GM20000 (cell line): ENCODE results near the gene HTR3C.

Experiments used
- DNase-seq: peaks from one replicate; pipeline ENCODE4 v3.0.0; 2012; ENCODE audit warnings: low spot score
- TF ChIP-seq, protein P1 (sequence below): IDR thresholded peaks from 2 replicates; pipeline ENCODE4 v1.5.1; 2012; ENCODE audit warnings: mild to moderate bottlenecking, control low read depth; ENCODE audit errors: extremely low read depth, missing control alignments

HTR3C gene

DNA sequence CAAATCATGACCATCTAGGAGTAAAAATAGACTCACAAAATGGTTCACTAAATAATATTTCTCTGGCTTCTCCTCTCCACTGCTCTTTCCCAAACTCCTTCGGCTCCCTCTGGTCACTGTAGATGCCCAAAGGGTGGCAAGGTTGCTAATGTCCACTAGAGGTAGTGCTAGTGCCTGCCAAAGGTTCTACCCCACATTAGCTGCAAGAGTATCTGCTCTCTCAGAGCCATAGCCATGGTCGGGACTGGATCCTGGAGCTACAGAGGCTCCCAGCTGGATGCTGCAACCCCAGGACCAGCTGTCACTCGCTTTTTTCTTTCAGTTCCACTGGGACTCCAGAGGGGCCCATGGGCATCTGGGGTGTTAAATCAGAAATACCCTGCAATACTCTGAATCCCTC lies 12.8 kb upstream of the HTR3C start:
- TF ChIP-seq, protein P1, sequence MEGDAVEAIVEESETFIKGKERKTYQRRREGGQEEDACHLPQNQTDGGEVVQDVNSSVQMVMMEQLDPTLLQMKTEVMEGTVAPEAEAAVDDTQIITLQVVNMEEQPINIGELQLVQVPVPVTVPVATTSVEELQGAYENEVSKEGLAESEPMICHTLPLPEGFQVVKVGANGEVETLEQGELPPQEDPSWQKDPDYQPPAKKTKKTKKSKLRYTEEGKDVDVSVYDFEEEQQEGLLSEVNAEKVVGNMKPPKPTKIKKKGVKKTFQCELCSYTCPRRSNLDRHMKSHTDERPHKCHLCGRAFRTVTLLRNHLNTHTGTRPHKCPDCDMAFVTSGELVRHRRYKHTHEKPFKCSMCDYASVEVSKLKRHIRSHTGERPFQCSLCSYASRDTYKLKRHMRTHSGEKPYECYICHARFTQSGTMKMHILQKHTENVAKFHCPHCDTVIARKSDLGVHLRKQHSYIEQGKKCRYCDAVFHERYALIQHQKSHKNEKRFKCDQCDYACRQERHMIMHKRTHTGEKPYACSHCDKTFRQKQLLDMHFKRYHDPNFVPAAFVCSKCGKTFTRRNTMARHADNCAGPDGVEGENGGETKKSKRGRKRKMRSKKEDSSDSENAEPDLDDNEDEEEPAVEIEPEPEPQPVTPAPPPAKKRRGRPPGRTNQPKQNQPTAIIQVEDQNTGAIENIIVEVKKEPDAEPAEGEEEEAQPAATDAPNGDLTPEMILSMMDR, result no peak
- no peak for DNase-seq

GRCh38 chr3:184042617-184043016 lies 10.2 kb upstream of the HTR3C start:
- no peak for DNase-seq
- TF ChIP-seq, protein P1, result no peak

GRCh38 chr3:184045995-184046394 lies 6.9 kb upstream of the HTR3C start:
- no peak for DNase-seq
- TF ChIP-seq, protein P1, result no peak

DNA sequence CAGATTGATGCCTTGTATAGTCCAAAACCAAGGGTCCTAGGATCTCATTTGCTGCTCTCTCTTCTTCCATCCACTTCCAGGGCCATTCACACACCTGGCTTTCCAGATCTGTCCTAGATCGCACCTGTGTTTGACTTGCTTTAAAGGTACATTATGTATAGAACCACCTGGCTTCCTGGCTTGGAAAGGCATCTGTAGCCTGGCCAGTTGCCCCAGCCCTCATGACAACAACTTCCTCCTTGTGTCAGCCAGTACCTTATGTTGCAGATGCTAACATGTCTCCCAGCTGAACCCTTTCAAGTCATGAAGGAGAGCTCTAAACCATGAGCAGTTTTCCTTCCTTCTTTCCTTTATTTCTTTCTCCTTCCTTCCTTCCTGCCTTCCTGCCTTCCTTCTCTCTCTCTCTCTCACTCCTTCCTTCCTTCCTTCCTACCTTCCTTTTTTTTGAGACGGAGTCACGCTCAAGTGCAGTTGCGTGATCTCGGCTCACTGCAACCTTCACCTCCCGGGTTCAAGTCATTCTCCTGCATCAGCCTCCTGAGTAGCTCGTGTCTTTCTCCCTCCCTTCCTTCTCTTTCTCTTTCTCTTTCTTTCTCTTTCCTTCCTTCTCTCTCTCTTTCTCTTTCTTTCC lies 2.5 kb upstream of the HTR3C start:
- TF ChIP-seq, protein P1, result no peak
- no peak for DNase-seq

GRCh38 chr3:184058029-184058428 lies 5.2 kb downstream of the HTR3C start:
- TF ChIP-seq, protein P1, result no peak
- no peak for DNase-seq

GRCh38 chr3:184059424-184059823 lies 6.6 kb downstream of the HTR3C start:
- TF ChIP-seq, protein P1, result no peak
- DNase-seq, result no peak

- TF ChIP-seq, protein P1, result no peak
Measured at GRCh38 chr3:184062637-184063036, 9.8 kb downstream of the HTR3C start.

More at GRCh38 chr3:184062637-184063036, 9.8 kb downstream of the HTR3C start:
- no peak for DNase-seq
